Measurements from ENCODE around the gene AKR1A1. TPM values are rescaled to one million over a fixed set of nuclear protein-coding genes. Genes with fewer than 3 reads are reported as not detected.

The AKR1A1 gene
- total RNA-seq, 2 donors from 2014 or later = 35.3 to 130 TPM

GRCh38 chr1:45554198-45554597, 3.6 kb downstream of the AKR1A1 start:
- TF ChIP-seq CTCF (IDR thresholded peaks at IDR 0.05) = no peak
- Histone ChIP-seq H3K27ac (no peak overlapping the region), H3K4me1 (ENCODE audit: control insufficient read depth in 1 of 2, low read depth in 2 of 2) (peaks cover 10 to 21% of the 10 kb centered on the region in 2 donors), H3K4me3 (no peak overlapping the region), H3K9me3 (no peaks in the 10 kb centered on the region), H3K36me3 (peaks cover 4% of the 10 kb centered on the region), H3K27me3 (replicated peaks; ENCODE audit: insufficient read depth) (no peaks in the 10 kb centered on the region)
- ATAC-seq (ENCODE audit: insufficient number of reproducible peaks, low FRiP score, low read depth) (no peak), DNase-seq (ENCODE audit: low spot score) (no peak)

- no peak for DNase-seq (ENCODE audit: low spot score)
- no peaks in the 10 kb centered on the region for H3K27me3 ChIP-seq (replicated peaks; ENCODE audit: insufficient read depth)
- H3K27ac ChIP-seq = no peak overlapping the region
- H3K4me1 ChIP-seq (ENCODE audit: control insufficient read depth in 1 of 2, low read depth in 2 of 2) = peaks cover under 1 to 4% of the 10 kb centered on the region in 2 donors
- no peaks in the 10 kb centered on the region for H3K9me3 ChIP-seq
- peaks cover 5% of the 10 kb centered on the region for H3K36me3 ChIP-seq
- ATAC-seq (ENCODE audit: insufficient number of reproducible peaks, low FRiP score, low read depth) = no peak
- H3K4me3 ChIP-seq = no peak overlapping the region
- TF ChIP-seq CTCF (IDR thresholded peaks at IDR 0.05) = no peak
Measured at GRCh38 chr1:45557422-45557944, 6.9 kb downstream of the AKR1A1 start.

DNA sequence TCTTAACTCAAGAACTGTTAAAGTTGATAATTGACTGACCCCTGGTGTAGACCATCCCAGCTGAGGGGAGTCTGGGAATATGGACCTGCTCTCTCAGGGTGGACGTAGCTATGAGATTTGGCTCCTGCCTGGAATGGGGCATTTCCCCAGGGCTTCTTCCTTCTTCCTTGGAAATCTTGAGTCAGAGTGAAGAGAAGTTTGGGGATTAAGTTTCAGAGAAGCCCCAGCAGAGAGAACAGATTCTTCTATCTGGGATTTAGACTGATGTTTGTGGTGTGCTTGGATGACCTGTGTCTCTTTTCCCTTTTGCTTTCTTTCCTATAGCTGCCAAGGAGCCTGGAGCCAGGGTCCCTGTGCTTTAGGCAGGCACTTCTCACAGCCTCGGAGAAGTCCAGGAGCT, 13.2 kb downstream of the AKR1A1 start:
- H3K27me3 ChIP-seq (replicated peaks; ENCODE audit: insufficient read depth) = no peaks in the 10 kb centered on the region
- peaks cover 23% of the 10 kb centered on the region for H3K36me3 ChIP-seq
- no peak overlapping the region for H3K27ac ChIP-seq
- DNase-seq (ENCODE audit: low spot score) = no peak
- no peak overlapping the region for H3K4me3 ChIP-seq
- TF ChIP-seq CTCF (IDR thresholded peaks at IDR 0.05) = no peak
- ATAC-seq (ENCODE audit: insufficient number of reproducible peaks, low FRiP score, low read depth) = no peak
- no peaks in the 10 kb centered on the region for H3K4me1 ChIP-seq (ENCODE audit: control insufficient read depth in 1 of 2, low read depth in 2 of 2)
- no peaks in the 10 kb centered on the region for H3K9me3 ChIP-seq

GRCh38 chr1:45566722-45567121, 16.1 kb downstream of the AKR1A1 start:
- no peak overlapping the region for H3K4me3 ChIP-seq
- DNase-seq (ENCODE audit: low spot score) (no peak), ATAC-seq (ENCODE audit: insufficient number of reproducible peaks, low FRiP score, low read depth) (no peak)
- no peaks in the 10 kb centered on the region for H3K9me3 ChIP-seq
- no peaks in the 10 kb centered on the region for H3K4me1 ChIP-seq (ENCODE audit: control insufficient read depth in 1 of 2, low read depth in 2 of 2)
- H3K36me3 ChIP-seq = peaks cover 30% of the 10 kb centered on the region
- no peak for TF ChIP-seq CTCF (IDR thresholded peaks at IDR 0.05)
- H3K27ac ChIP-seq = no peak overlapping the region
- H3K27me3 ChIP-seq (replicated peaks; ENCODE audit: insufficient read depth) = no peaks in the 10 kb centered on the region

- peaks cover 28% of the 10 kb centered on the region for H3K36me3 ChIP-seq
- ATAC-seq (ENCODE audit: insufficient number of reproducible peaks, low FRiP score, low read depth) = no peak
- H3K4me3 ChIP-seq = no peak overlapping the region
- no peaks in the 10 kb centered on the region for H3K27me3 ChIP-seq (replicated peaks; ENCODE audit: insufficient read depth)
- TF ChIP-seq CTCF (IDR thresholded peaks at IDR 0.05) = no peak
- H3K27ac ChIP-seq = no peak overlapping the region
- H3K9me3 ChIP-seq = no peaks in the 10 kb centered on the region
- no peak for DNase-seq (ENCODE audit: low spot score)
- H3K4me1 ChIP-seq (ENCODE audit: control insufficient read depth in 1 of 2, low read depth in 2 of 2) = no peaks in the 10 kb centered on the region
Measured at GRCh38 chr1:45567911-45568310, 17.3 kb downstream of the AKR1A1 start.

All from thoracic aorta (tissue), 2 donors.